WTC11 (cell line): ENCODE results near the gene BTNL2. TPM values are rescaled to one million over a fixed set of nuclear protein-coding genes. Genes with fewer than 3 reads are reported as not detected.

Experiments used
- ATAC-seq: fragments of 200-7000 bp; cut with Tn5 transposase; 2 replicates; pipeline ENCODE4 v1.10.0; 2021; ENCODE audit warnings: mild to moderate bottlenecking, moderate library complexity
- CTCF ChIA-PET: fragments of 300-600 bp; sonication (Branson Sonifier 250); formaldehyde crosslinking; loops from one replicate; lab custom pipeline; 2021; ENCODE audit warnings: antibody characterized with exemption; lab: Charles Lee
- POLR2A ChIA-PET: fragments of 350-600 bp; sonication (Branson Sonifier 250); formaldehyde crosslinking; loops from one replicate; lab custom pipeline; 2021; ENCODE audit warnings: antibody characterized with exemption; lab: Charles Lee
- DNase-seq: peaks from one replicate; pipeline ENCODE4 v3.0.0; 2021; ENCODE audit warnings: low spot score
- H3K27ac Mint-ChIP-seq: 2 replicates; pipeline ENCODE4 v1.8.0; 2021; ENCODE audit warnings: mixed read lengths
- H3K27me3 Mint-ChIP-seq: 2 replicates; pipeline ENCODE4 v1.8.0; 2021; ENCODE audit warnings: low read depth, mild to moderate bottlenecking, moderate library complexity, mixed read lengths
- H3K36me3 Mint-ChIP-seq: 2 replicates; pipeline ENCODE4 v1.8.0; 2021; ENCODE audit warnings: mixed read lengths
- H3K4me1 Mint-ChIP-seq: 2 replicates; pipeline ENCODE4 v1.8.0; 2022; ENCODE audit warnings: mixed read lengths
- H3K4me3 Mint-ChIP-seq: 2 replicates; pipeline ENCODE4 v1.8.0; 2021; ENCODE audit warnings: mild to moderate bottlenecking, moderate library complexity, mixed read lengths
- H3K9me3 Mint-ChIP-seq: 2 replicates; pipeline ENCODE4 v1.8.0; 2021; ENCODE audit warnings: mixed read lengths
- CDX4 ChIP-seq: fragments of 250-450 bp; sonication (Bioruptor Pico); IDR thresholded peaks from 2 replicates; pipeline ENCODE4 v1.9.0; 2021; ENCODE audit warnings: moderate library complexity, mild to moderate bottlenecking, inconsistent platforms, borderline replicate concordance
- CREB1 ChIP-seq: sonication (generic); formaldehyde crosslinking; IDR thresholded peaks from 2 replicates; pipeline ENCODE4 v1.8.0; 2023; ENCODE audit warnings: mild to moderate bottlenecking, missing genetic modification reagents
- CREM ChIP-seq: sonication (generic); formaldehyde crosslinking; IDR thresholded peaks from 2 replicates; pipeline ENCODE4 v1.8.1; 2022; ENCODE audit warnings: mild to moderate bottlenecking, missing genetic modification reagents, moderate library complexity
- E2F1 ChIP-seq: sonication (generic); formaldehyde crosslinking; IDR thresholded peaks from 2 replicates; pipeline ENCODE4 v1.8.0; 2022; ENCODE audit warnings: mild to moderate bottlenecking, missing genetic modification reagents
- E2F5 ChIP-seq: sonication (generic); formaldehyde crosslinking; IDR thresholded peaks from 2 replicates; pipeline ENCODE4 v1.8.1; 2022; ENCODE audit warnings: mild to moderate bottlenecking, moderate library complexity, missing genetic modification reagents
- FOXJ3 ChIP-seq: sonication (generic); formaldehyde crosslinking; IDR thresholded peaks from 2 replicates; pipeline ENCODE4 v1.9.0; 2021; ENCODE audit warnings: missing genetic modification reagents, mild to moderate bottlenecking, borderline replicate concordance
- FOXK1 ChIP-seq: sonication (generic); formaldehyde crosslinking; IDR thresholded peaks from 2 replicates; pipeline ENCODE4 v1.8.0; 2022; ENCODE audit warnings: mild to moderate bottlenecking, moderate library complexity, missing genetic modification reagents
- FOXP1 ChIP-seq: sonication (generic); formaldehyde crosslinking; IDR thresholded peaks from 2 replicates; pipeline ENCODE4 v1.8.0; 2022; ENCODE audit warnings: missing genetic modification reagents, mild to moderate bottlenecking, moderate library complexity, borderline replicate concordance
- HMGXB4 ChIP-seq: sonication (generic); formaldehyde crosslinking; IDR thresholded peaks from 2 replicates; pipeline ENCODE4 v1.8.1; 2023; ENCODE audit warnings: mild to moderate bottlenecking, moderate library complexity, missing genetic modification reagents
- MYBL2 ChIP-seq: sonication (generic); formaldehyde crosslinking; IDR thresholded peaks from 2 replicates; pipeline ENCODE4 v1.8.1; 2023; ENCODE audit warnings: mild to moderate bottlenecking, moderate library complexity, missing genetic modification reagents
- NFYB ChIP-seq: sonication (generic); formaldehyde crosslinking; conservative IDR thresholded peaks from 2 replicates; pipeline ENCODE4 v1.8.0; 2022; ENCODE audit warnings: low read depth, missing genetic modification reagents
- NR2C2 ChIP-seq: sonication (generic); formaldehyde crosslinking; IDR thresholded peaks from 2 replicates; pipeline ENCODE4 v1.8.0; 2022; ENCODE audit warnings: mild to moderate bottlenecking, missing genetic modification reagents
- SMAD4 ChIP-seq: sonication (generic); formaldehyde crosslinking; IDR thresholded peaks from 2 replicates; pipeline ENCODE4 v1.8.0; 2022; ENCODE audit warnings: mild to moderate bottlenecking, missing genetic modification reagents
- STAT6 ChIP-seq: sonication (generic); formaldehyde crosslinking; conservative IDR thresholded peaks from 2 replicates; pipeline ENCODE4 v1.8.1; 2023; ENCODE audit warnings: mild to moderate bottlenecking, low read depth, missing genetic modification reagents, moderate library complexity
- ZNF121 ChIP-seq: sonication (generic); formaldehyde crosslinking; IDR thresholded peaks from 2 replicates; pipeline ENCODE4 v1.8.0; 2023; ENCODE audit warnings: missing genetic modification reagents
- ZNF416 ChIP-seq: fragments of 250-450 bp; sonication (Bioruptor Pico); IDR thresholded peaks from 2 replicates; pipeline ENCODE4 v1.9.0; 2021; ENCODE audit warnings: mild to moderate bottlenecking, inconsistent platforms
- ZNF425 ChIP-seq: fragments of 250-450 bp; sonication (Bioruptor Pico); conservative IDR thresholded peaks from 2 replicates; pipeline ENCODE4 v1.9.0; 2021; ENCODE audit warnings: mild to moderate bottlenecking
- total RNA-seq: library from RNA; stranded (reverse); gene quantifications from 3 replicates; pipeline ENCODE4 v1.2.3, GENCODE V29; 2021

The BTNL2 gene
- total RNA-seq, 1 experiment from 2014 or later = not detected

GRCh38 chr6:32382757-32383420 is 24.1 kb downstream of the BTNL2 start:
- ChIA-PET CTCF (no interaction called here), POLR2A (no interaction called here)
- Mint-ChIP-seq H3K9me3 (peaks cover 15% of the 10 kb centered on the region), H3K27ac (no peak overlapping the region), H3K4me3 (no peak overlapping the region), H3K4me1 (no peaks in the 10 kb centered on the region), H3K36me3 (0 out of 2 replicates have a peak, but pooled peaks cover 3% of the 10 kb centered on the region), H3K27me3 (no peaks in the 10 kb centered on the region)
- ATAC-seq (no peak), DNase-seq (no peak)
- TF ChIP-seq FOXJ3 (CRISPR knock-in tag) = no peak
- no peak for TF ChIP-seq SMAD4
- TF ChIP-seq CDX4 (CRISPR knock-in tag) = no peak
- no peak for TF ChIP-seq STAT6 (CRISPR knock-in tag)
- no peak for TF ChIP-seq HMGXB4
- TF ChIP-seq FOXP1 (CRISPR knock-in tag) = no peak
- no peak for TF ChIP-seq E2F1 (CRISPR knock-in tag)
- TF ChIP-seq NFYB (CRISPR knock-in tag) = no peak
- no peak for TF ChIP-seq NR2C2 (CRISPR knock-in tag)
- TF ChIP-seq CREM (CRISPR knock-in tag) = no peak
- no peak for TF ChIP-seq ZNF416 (CRISPR knock-in tag)
- no peak for TF ChIP-seq E2F5 (CRISPR knock-in tag)
- no peak for TF ChIP-seq CREB1 (CRISPR knock-in tag)
- no peak for TF ChIP-seq ZNF425 (CRISPR knock-in tag)
- no peak for TF ChIP-seq FOXK1 (CRISPR knock-in tag)
- TF ChIP-seq MYBL2 (CRISPR knock-in tag) = no peak
- TF ChIP-seq ZNF121 (CRISPR knock-in tag) = no peak
- TF ChIP-seq, all 79 proteins: peak for 0
